ENCODE results near the gene VPS13D.

- TF ChIP-seq POLR2AphosphoS5 (IDR thresholded peaks at IDR 0.05) (no peak), CTCF (IDR thresholded peaks at IDR 0.05 in 8 of 11, conservative IDR thresholded peaks at IDR 0.05 in 3 of 11) (no peak), POLR2A (IDR thresholded peaks at IDR 0.05) (no peak)
Observed at GRCh38 chr1:12552111-12552888, 322.5 kb downstream of the VPS13D start.
